ENCODE measurements around the gene CAMK2G. TPM values are rescaled to one million over a fixed set of nuclear protein-coding genes. Genes with fewer than 3 reads are reported as not detected.
A peak's percentile ranks its signal among the peaks of the same experiment; 100 is the strongest.

Gene CAMK2G
- total RNA-seq, 2 experiments from 2014 or later, result 29.1 to 34.8 TPM

DNA sequence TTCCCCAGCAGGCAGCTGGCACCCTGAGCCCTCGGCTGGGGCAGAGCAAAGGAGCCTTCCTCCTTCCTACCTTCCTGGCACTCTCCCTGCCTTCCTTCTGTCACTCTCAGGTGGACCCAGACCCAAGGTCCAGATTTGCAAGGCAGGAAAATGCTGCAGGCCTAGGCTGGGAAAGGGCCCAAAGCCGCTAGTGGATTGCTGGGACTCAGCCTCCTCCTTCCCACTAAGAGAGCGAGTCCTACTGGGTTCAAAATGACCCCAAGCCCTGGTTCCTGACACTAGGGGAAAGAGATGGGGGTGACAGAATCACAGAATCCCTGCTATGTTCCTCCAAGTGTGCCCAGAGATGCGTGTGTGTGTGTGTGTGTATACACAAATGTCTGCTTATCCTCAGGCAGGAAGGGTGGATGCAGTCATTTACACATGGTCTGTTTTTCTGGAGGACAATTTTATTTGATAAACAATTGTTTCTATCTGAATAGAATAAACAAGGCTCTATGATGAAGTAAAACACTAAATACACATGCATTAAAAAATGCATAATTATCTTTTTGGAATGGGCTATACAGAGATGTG, 35.3 kb upstream of the CAMK2G start:
- ChIA-PET POLR2A (no interaction called here), CTCF (ENCODE audit: unreplicated experiment) (interaction anchor here (0.5 kb wide), 1 partner anchor 89 kb away, joined by 5 read pairs; no protein-coding TSS in a partner anchor)
- intact Hi-C loops (cut with micrococcal nuclease; ENCODE audit: unreplicated experiment), result no loop called here
- Histone ChIP-seq H3K36me3 (ENCODE audit: insufficient read depth, low read length) (no peaks in the 10 kb centered on the region), H3K79me2 (ENCODE audit: insufficient read depth, low read depth, low read length) (no peaks in the 10 kb centered on the region), H3K4me2 (ENCODE audit: low read length) (peak overlapping the region; percentile 63), H3K9me2 (ENCODE audit: insufficient read depth, low read length) (no peaks in the 10 kb centered on the region), H2AFZ (ENCODE audit: low read length) (peak overlapping the region; percentile 78; the same call in 1 of the 2 replicates), H3K4me1 (ENCODE audit: insufficient read depth, low read length, poor library complexity, severe bottlenecking) (peaks cover 39% of the 10 kb centered on the region), H4K20me1 (ENCODE audit: insufficient read depth, low read length) (no peaks in the 10 kb centered on the region), H3K27ac (ENCODE audit: low read depth, low read length, poor library complexity, severe bottlenecking) (peak overlapping the region; percentile 61), H3K9me3 (ENCODE audit: low read length) (no peaks in the 10 kb centered on the region), H3K4me3 (ENCODE audit: low read depth, low read length, poor library complexity, severe bottlenecking) (peak overlapping the region; percentile 68)
- BruUV-seq (replicated peaks), result no TSS peak
- TF ChIP-seq, protein P1, sequence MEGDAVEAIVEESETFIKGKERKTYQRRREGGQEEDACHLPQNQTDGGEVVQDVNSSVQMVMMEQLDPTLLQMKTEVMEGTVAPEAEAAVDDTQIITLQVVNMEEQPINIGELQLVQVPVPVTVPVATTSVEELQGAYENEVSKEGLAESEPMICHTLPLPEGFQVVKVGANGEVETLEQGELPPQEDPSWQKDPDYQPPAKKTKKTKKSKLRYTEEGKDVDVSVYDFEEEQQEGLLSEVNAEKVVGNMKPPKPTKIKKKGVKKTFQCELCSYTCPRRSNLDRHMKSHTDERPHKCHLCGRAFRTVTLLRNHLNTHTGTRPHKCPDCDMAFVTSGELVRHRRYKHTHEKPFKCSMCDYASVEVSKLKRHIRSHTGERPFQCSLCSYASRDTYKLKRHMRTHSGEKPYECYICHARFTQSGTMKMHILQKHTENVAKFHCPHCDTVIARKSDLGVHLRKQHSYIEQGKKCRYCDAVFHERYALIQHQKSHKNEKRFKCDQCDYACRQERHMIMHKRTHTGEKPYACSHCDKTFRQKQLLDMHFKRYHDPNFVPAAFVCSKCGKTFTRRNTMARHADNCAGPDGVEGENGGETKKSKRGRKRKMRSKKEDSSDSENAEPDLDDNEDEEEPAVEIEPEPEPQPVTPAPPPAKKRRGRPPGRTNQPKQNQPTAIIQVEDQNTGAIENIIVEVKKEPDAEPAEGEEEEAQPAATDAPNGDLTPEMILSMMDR (conservative IDR thresholded peaks at IDR 0.05; ENCODE audit: low read length), result no peak
- TF ChIP-seq EZH2phosphoT487 (IDR thresholded peaks at IDR 0.05; ENCODE audit: borderline replicate concordance, low read depth, low read length), result no peak
- DNase-seq (ENCODE audit: low spot score), result no peak

DNA sequence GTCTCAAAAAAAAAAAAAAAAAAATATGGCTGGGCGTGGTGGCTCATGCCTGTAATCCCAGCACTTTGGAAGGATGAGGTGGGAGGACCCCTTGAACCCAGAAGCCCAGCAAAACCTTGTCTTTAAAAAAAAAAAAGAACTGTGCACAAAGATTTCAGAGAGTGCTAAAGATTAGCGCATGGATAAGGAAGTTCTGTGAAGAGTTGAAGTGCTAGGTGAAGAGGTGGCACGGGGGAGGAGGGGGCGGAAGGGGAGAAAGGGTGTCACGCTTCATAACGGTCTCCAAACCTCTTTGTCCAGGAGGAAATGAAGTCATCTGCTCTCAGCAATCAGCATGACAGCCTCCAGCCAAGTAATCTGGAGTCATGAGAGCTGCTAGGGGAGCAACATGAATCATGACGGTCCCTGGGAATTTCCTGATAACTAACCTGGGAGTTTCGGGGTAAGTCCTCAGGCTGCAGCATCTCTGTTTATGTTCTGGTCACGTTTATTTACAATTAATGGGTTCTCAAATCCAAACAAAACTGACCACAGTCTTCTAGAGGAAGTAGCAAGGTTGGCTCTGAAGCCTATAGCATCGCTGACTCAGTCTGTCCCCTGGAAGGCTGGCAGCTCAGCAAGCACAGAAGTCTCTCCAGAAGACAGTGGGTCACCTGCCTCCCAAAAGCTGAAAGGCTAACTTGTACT, 34.6 kb upstream of the CAMK2G start:
- Histone ChIP-seq H2AFZ (ENCODE audit: low read length) (peak overlapping the region; percentile 78; the same call in 1 of the 2 replicates), H3K4me2 (ENCODE audit: low read length) (peak overlapping the region; percentile 63), H3K9me2 (ENCODE audit: insufficient read depth, low read length) (no peaks in the 10 kb centered on the region), H3K79me2 (ENCODE audit: insufficient read depth, low read depth, low read length) (no peaks in the 10 kb centered on the region), H3K27ac (ENCODE audit: low read depth, low read length, poor library complexity, severe bottlenecking) (peak overlapping the region; percentile 61), H3K36me3 (ENCODE audit: insufficient read depth, low read length) (no peaks in the 10 kb centered on the region), H4K20me1 (ENCODE audit: insufficient read depth, low read length) (no peaks in the 10 kb centered on the region), H3K4me1 (ENCODE audit: insufficient read depth, low read length, poor library complexity, severe bottlenecking) (peaks cover 39% of the 10 kb centered on the region), H3K9me3 (ENCODE audit: low read length) (no peaks in the 10 kb centered on the region), H3K4me3 (ENCODE audit: low read depth, low read length, poor library complexity, severe bottlenecking) (peak overlapping the region; percentile 68)
- DNase-seq (ENCODE audit: low spot score), result peak; percentile 70
- POLR2A ChIA-PET, result interaction anchor here (0.6 to 1.1 kb wide), 3 partner anchors 32 to 321 kb away, joined by 3 to 4 read pairs (median 4); no protein-coding TSS in a partner anchor
- CTCF ChIA-PET (ENCODE audit: unreplicated experiment), result interaction anchor here (0.5 kb wide), 1 partner anchor 90 kb away, joined by 5 read pairs; no protein-coding TSS in a partner anchor
- BruUV-seq (replicated peaks), result no TSS peak
- intact Hi-C loops (cut with micrococcal nuclease; ENCODE audit: unreplicated experiment), result no loop called here
- TF ChIP-seq, protein P1 (conservative IDR thresholded peaks at IDR 0.05; ENCODE audit: low read length), result no peak
- no peak for TF ChIP-seq EZH2phosphoT487 (IDR thresholded peaks at IDR 0.05; ENCODE audit: borderline replicate concordance, low read depth, low read length)
